ENCODE results near the gene SH2D3C. TPM values are rescaled to one million over a fixed set of nuclear protein-coding genes. Genes with fewer than 3 reads are reported as not detected.
A peak's percentile ranks its signal among the peaks of the same experiment; 100 is the strongest.

The SH2D3C gene
- polyA plus RNA-seq, 2 of the 4 experiments (the other 2 are of a cell fraction), result 0.06 TPM

DNA sequence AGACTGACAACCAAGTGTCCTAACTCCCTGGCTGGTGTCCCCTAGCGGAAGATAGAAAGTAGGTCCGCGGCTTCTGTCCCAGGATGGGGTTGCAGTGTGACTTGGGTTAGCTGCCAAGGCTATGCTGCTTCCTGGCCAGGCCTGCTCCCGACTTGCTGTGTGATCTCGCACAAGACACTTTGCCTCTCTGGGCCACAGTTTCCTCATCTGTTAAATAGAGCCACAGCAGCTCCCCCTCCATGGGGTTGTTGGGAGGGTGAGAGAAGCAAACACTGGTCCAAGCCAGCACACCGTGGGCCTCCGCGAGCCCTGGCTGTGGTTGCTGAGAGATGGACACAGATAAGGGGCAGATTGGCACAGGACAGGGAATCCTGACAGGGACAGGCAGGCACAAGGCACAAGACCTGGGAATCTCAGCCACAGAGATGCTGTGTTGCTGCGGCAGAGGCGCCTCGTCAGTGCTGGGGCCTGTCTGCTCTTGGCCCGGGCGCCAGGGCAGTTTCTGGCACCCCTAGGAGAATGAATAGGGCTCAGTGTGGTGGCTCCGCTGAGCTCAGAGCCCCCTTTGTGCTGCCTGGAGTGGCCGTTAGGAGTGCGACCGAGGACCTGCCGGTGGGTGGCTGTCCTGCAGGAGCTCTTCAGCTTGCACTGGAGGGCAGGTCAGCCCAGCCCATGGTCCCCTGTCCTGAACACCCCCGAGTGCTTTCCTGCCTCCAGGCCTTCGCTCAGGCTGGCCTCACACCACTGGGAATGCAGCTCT lies 1.8 kb upstream of the SH2D3C start:
- DNase-seq (ENCODE audit: low read depth in 1 of 2, low spot score in 1 of 2), result no peak
- ATAC-seq, result no peak
- no peak for TF ChIP-seq POLR2AphosphoS2 (conservative IDR thresholded peaks at IDR 0.05; ENCODE audit: low read length)
- TF ChIP-seq ZFP36 (IDR thresholded peaks at IDR 0.05; ENCODE audit: borderline replicate concordance, partially characterized antibody), result peak; percentile 11
- no peak overlapping the region for H3K4me3 ChIP-seq
- H3K27ac ChIP-seq, result no peak overlapping the region
- no peak overlapping the region for H3K4me2 ChIP-seq
- 83% methylated on average over 20 of the region's 20 CpGs for WGBS (ENCODE audit: missing lambda C conversion rate)
- CTCF ChIA-PET, result interaction anchor here (2.4 to 12.1 kb wide), 3 partner anchors 11 to 90 kb away, joined by 7 to 157 read pairs (median 132); partner anchors contain the start of gene TOR2A
- FAIRE-seq, result no peak
- POLR2A ChIA-PET, result no interaction called here
- H3K9me3 ChIP-seq, result no peaks in the 10 kb centered on the region
- peaks cover 13% of the 10 kb centered on the region; the same call in 2 of the 3 replicates for H3K4me1 ChIP-seq

DNA sequence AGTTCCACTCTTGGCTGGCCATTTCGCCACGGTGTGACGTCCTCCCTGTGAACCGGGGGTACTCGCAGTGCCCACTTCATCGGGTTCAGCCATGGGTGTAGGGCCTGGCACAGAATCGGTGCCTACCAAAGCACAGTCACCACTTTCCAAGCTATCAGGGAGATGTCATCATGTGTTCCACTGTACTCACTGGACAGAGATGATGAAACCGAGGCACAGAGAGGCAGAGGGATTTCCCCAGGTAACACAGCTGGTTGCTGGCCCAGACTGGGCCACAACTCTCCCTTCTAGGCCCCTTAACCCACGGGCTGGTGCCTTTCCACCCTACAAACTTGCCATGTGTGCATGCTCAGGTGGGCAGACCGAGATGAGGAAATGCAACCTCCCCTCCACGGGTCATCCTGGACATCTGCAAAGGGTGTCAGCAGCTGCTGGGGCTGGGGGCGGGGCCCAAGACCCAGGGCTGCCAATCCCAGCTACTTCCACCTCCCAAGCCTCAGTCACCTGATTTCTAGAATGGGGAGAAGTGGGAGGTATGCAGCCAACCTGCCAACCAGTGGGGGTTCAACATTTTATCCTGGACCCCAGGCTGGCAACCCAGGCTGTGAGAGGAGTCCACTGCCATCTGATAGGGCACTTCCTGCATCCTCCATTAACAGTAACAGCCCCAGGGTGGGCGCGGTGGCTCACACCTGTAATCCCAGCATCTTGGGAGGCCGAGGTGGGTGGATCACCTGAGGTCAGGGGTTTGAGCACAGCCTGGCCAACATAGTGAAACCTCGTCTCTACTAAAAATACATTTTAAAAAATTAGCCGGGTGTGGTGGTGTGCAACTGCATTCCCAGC lies 893 bp upstream of the SH2D3C start:
- DNase-seq (ENCODE audit: low read depth in 1 of 2, low spot score in 1 of 2) (no peak), FAIRE-seq (no peak), ATAC-seq (peak; percentile 43 to 50; a peak in 5 of 6 replicates)
- WGBS (ENCODE audit: missing lambda C conversion rate), result 60% methylated on average over 13 of the region's 17 CpGs
- POLR2A ChIA-PET, result no interaction called here
- H3K4me3 ChIP-seq, result no peak overlapping the region
- H3K27ac ChIP-seq, result peak overlapping the region; percentile 48 to 71; a peak in 5 of 6 replicates
- H3K4me2 ChIP-seq, result no peak overlapping the region; the same call in 2 of the 3 replicates
- peaks cover 9% of the 10 kb centered on the region; the same call in 2 of the 3 replicates for H3K4me1 ChIP-seq
- TF ChIP-seq TP53 (CRISPR knock-in tag; IDR thresholded peaks at IDR 0.05) (no peak), ZFP36 (IDR thresholded peaks at IDR 0.05; ENCODE audit: borderline replicate concordance, partially characterized antibody) (peak; percentile 13)
- no peaks in the 10 kb centered on the region for H3K9me3 ChIP-seq
- CTCF ChIA-PET, result interaction anchor here (0.8 to 12.1 kb wide), 7 partner anchors 8 to 190 kb away, joined by 3 to 157 read pairs (median 5); partner anchors contain the start of gene TOR2A

DNA sequence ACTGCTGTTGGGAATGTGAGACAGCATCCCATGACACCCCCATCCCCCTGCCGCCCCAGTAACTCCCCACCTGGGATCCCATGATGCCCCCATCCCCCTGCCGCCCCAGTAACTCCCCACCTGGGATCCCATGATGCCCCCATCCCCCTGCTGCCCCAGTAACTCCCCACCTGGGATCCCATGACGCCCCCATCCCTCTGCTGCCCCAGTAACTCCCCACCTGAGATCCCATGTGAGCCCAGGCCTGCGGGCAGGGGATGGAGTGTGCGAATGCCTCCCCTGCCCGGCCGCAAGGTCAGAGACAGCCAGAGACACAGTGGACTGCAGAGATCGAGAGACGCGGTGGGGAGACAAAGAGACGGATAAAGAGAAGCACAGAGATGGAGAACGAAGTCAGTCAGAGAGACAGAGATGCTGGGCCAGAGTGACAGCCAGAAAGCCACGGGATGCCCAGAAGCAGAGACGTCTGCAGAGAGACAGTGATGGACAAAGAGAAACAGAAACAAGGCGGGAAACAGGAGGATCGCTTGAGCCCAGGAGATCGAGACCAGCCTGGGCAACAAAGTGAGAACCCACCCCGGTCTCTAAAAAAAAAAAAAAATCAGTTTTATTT lies 992 bp downstream of the SH2D3C start:
- no peak for ATAC-seq
- H3K9me3 ChIP-seq, result no peaks in the 10 kb centered on the region
- H3K27ac ChIP-seq, result no peak overlapping the region
- FAIRE-seq, result no peak
- no peak for DNase-seq (ENCODE audit: low read depth in 1 of 2, low spot score in 1 of 2)
- no peak for TF ChIP-seq HDAC2 (IDR thresholded peaks at IDR 0.05)
- TF ChIP-seq FOSB (CRISPR knock-in tag; IDR thresholded peaks at IDR 0.05), result no peak
- WGBS (ENCODE audit: missing lambda C conversion rate), result 80% methylated on average over 15 of the region's 18 CpGs
- ChIA-PET CTCF (interaction anchor here (0.5 to 12.1 kb wide), 7 partner anchors 9 to 297 kb away, joined by 3 to 157 read pairs (median 3); partner anchors contain the start of genes SLC25A25 and TOR2A), POLR2A (no interaction called here)
- peaks cover 9% of the 10 kb centered on the region; the same call in 2 of the 3 replicates for H3K4me1 ChIP-seq
- no peak overlapping the region for H3K4me2 ChIP-seq
- no peak overlapping the region for H3K4me3 ChIP-seq

DNA sequence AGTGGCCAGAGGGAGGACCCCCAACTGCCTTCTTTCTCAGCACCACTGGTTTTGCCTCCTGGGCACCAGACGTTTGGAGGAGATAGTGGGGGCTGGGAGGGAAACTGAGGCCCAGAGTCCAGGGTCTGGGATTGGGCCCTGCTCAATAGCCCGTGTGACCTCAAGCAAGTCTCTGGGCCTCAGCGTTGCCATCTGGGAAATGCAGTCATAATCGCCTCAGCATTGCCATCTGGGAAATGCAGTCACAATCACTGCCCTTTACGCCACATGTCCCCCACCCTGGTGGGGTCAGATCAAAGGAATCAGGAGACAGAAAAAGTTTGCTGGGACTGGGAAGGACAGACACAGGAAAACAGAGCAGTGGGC lies 1.6 kb downstream of the SH2D3C start:
- DNase-seq (ENCODE audit: low read depth in 1 of 2, low spot score in 1 of 2) (no peak), ATAC-seq (no peak), FAIRE-seq (no peak)
- Histone ChIP-seq H3K4me3 (no peak overlapping the region), H3K4me1 (peaks cover 9% of the 10 kb centered on the region; the same call in 2 of the 3 replicates), H3K9me3 (no peaks in the 10 kb centered on the region), H3K4me2 (no peak overlapping the region), H3K27ac (no peak overlapping the region)
- TF ChIP-seq ESRRA (IDR thresholded peaks at IDR 0.05; ENCODE audit: borderline replicate concordance, low read length), result no peak
- TF ChIP-seq NPAS2 (CRISPR knock-in tag; IDR thresholded peaks at IDR 0.05; ENCODE audit: borderline replicate concordance), result no peak
- no peak for TF ChIP-seq HOXB13 (CRISPR knock-in tag; IDR thresholded peaks at IDR 0.05; ENCODE audit: low read depth)
- no peak for TF ChIP-seq KDM1A (IDR thresholded peaks at IDR 0.05; ENCODE audit: low read depth)
- TF ChIP-seq POLR2A (IDR thresholded peaks at IDR 0.05; ENCODE audit: low read length), result no peak
- TF ChIP-seq, protein P1, sequence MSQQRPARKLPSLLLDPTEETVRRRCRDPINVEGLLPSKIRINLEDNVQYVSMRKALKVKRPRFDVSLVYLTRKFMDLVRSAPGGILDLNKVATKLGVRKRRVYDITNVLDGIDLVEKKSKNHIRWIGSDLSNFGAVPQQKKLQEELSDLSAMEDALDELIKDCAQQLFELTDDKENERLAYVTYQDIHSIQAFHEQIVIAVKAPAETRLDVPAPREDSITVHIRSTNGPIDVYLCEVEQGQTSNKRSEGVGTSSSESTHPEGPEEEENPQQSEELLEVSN (IDR thresholded peaks at IDR 0.05; ENCODE audit: borderline replicate concordance, low read depth), result no peak
- TF ChIP-seq, protein P2, sequence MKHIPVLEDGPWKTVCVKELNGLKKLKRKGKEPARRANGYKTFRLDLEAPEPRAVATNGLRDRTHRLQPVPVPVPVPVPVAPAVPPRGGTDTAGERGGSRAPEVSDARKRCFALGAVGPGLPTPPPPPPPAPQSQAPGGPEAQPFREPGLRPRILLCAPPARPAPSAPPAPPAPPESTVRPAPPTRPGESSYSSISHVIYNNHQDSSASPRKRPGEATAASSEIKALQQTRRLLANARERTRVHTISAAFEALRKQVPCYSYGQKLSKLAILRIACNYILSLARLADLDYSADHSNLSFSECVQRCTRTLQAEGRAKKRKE (CRISPR knock-in tag; IDR thresholded peaks at IDR 0.05; ENCODE audit: low read depth), result no peak
- TF ChIP-seq, protein P3, sequence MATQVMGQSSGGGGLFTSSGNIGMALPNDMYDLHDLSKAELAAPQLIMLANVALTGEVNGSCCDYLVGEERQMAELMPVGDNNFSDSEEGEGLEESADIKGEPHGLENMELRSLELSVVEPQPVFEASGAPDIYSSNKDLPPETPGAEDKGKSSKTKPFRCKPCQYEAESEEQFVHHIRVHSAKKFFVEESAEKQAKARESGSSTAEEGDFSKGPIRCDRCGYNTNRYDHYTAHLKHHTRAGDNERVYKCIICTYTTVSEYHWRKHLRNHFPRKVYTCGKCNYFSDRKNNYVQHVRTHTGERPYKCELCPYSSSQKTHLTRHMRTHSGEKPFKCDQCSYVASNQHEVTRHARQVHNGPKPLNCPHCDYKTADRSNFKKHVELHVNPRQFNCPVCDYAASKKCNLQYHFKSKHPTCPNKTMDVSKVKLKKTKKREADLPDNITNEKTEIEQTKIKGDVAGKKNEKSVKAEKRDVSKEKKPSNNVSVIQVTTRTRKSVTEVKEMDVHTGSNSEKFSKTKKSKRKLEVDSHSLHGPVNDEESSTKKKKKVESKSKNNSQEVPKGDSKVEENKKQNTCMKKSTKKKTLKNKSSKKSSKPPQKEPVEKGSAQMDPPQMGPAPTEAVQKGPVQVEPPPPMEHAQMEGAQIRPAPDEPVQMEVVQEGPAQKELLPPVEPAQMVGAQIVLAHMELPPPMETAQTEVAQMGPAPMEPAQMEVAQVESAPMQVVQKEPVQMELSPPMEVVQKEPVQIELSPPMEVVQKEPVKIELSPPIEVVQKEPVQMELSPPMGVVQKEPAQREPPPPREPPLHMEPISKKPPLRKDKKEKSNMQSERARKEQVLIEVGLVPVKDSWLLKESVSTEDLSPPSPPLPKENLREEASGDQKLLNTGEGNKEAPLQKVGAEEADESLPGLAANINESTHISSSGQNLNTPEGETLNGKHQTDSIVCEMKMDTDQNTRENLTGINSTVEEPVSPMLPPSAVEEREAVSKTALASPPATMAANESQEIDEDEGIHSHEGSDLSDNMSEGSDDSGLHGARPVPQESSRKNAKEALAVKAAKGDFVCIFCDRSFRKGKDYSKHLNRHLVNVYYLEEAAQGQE (IDR thresholded peaks at IDR 0.05), result no peak
- TF ChIP-seq EHMT2 (IDR thresholded peaks at IDR 0.05; ENCODE audit: low read depth), result no peak
- ChIA-PET CTCF (interaction anchor here (2.1 to 6.9 kb wide), 2 partner anchors 42 to 144 kb away, joined by 7 to 47 read pairs; partner anchors contain the start of gene TOR2A), POLR2A (no interaction called here)
- 55% methylated on average over 5 of the region's 5 CpGs for WGBS (ENCODE audit: missing lambda C conversion rate)

All from A549 (cell line).